Body of pancreas (tissue), 4 donors: ENCODE results near the gene LEMD2. TPM values are rescaled to one million over a fixed set of nuclear protein-coding genes. Genes with fewer than 3 reads are reported as not detected.

Experiments
- ATAC-seq: fragments of 150-250 bp; one replicate; pipeline ENCODE4 v1.9.1; 2016
- DNase-seq, 4 donors: peaks; one replicate each; pipeline ENCODE4 v3.0.0-alpha.2; 2019
- H3K27ac ChIP-seq, 4 donors: fragments of 200-600 bp; sonication (generic); 1 replicate in 3 of 4; 2 replicates in 1 of 4; pipeline versions ENCODE4 v1.5.1 to v1.6.1; 2016 to 2019; ENCODE audit warnings: mild to moderate bottlenecking in 1 of 4, mixed read lengths in 1 of 4, moderate library complexity in 1 of 4
- H3K27me3 ChIP-seq, 2 donors: fragments of 200-600 bp; sonication (generic); one replicate each; pipeline ENCODE4 v1.6.0; 2016; ENCODE audit warnings: mild to moderate bottlenecking in 1 of 2
- H3K36me3 ChIP-seq, 2 donors: fragments of 200-600 bp; sonication (generic); replicated peaks in 1 of 2; 2 replicates each; pipeline ENCODE4 v1.5.1; 2016; ENCODE audit warnings: low read depth in 2 of 2; ENCODE audit not compliant: insufficient read depth in 1 of 2
- H3K4me1 ChIP-seq: fragments of 200-600 bp; sonication (generic); one replicate; pipeline ENCODE4 v1.6.0; 2016
- H3K4me3 ChIP-seq, 2 donors: fragments of 200-600 bp; sonication (generic); 1 replicate in 1 of 2; 2 replicates in 1 of 2; pipeline ENCODE4 v1.5.1; 2016 to 2019
- H3K9me3 ChIP-seq, 3 donors: fragments of 200-600 bp; sonication (generic); 1 replicate in 2 of 3; 2 replicates in 1 of 3; pipeline ENCODE4 v1.5.1; 2016
- POLR2A ChIP-seq, 3 donors: fragments of 450-650 bp; IDR thresholded peaks; one replicate each; pipeline ENCODE4 v1.6.1; 2016; ENCODE audit warnings: antibody characterized with exemption in 3 of 3, mild to moderate bottlenecking in 2 of 3
- WGBS, 2 donors: methylation state at CpG; one replicate each; pipeline ENCODE4 v1.1.5; 2017; 5-methylcytosine and 5-hydroxymethylcytosine counted together
- intact Hi-C: fragments of 100-400 bp; cut with DNase I; formaldehyde crosslinking; loops from one replicate; pipeline ENCODE4 v1.15.1; 2023
- total RNA-seq, 2 donors: library from RNA; depleted of rRNA; stranded (reverse); fragments of >200 nt; gene quantifications; one replicate each; pipeline ENCODE4 v1.1.0, GENCODE V29; 2016
- TF ChIP-seq, protein P1 (sequence below), 7 experiments: fragments of 450-650 bp in 4 of 7; fragments of 200-600 bp in 3 of 7; sonication (generic) in 3 of 7; IDR thresholded peaks; one replicate each; pipeline ENCODE4 v1.5.1; 2016 to 2019; ENCODE audit warnings: antibody characterized with exemption in 7 of 7

LEMD2 gene
- 10 to 100 TPM; 32.7 to 48.8 TPM for total RNA-seq

DNA sequence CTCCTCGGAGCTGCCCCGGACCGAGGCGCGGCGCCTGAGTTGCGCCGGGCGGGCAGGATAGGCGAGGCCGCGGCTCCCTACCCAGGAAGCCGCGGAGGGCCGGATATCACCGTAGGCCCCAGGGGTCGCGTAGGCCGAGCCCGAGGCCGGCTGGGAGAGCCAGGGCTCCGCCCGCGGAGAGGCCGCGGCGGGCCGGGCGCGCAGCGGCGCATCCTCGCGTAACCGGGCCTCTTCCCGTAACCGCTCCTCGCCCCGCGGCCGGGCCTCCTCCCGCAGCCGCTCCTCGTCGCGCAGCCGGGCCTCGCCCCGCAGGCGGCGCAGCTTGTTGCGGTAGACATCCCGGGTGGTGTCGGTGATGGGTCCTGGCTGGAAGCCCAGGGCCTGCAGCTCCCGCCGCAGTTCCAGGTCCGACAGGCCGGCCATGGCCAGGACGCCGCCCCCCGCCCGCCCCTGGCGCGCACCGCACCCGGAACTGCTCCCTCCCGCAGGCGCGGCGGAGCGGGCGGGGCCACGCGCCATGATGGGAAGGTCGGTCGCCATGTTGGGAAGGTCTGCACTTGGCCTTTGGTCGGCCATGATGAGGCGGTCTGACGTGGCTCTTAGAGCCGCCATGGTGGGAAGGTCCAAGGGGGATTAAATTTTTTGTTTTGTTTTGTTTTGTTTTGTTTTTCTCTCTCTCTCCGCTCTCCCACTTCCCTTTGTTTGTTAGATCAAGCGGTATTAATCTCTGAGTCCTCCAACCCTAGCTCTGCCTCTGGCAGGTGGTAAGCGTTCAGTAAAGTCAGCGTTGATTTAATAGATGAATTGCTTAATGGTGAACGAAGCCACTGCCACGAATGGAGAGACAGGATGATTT lies at the start of gene LEMD2:
Gene LEMD2, minus strand, starts transcription at position 437 of the 856 bp plus-strand sequence. Its CDS starts 14 bp downstream, at position 423.
- intact Hi-C loops, result no loop called here
- WGBS, 2 donors, result 4 to 10% methylated on average over 28 to 59 of the region's 86 CpGs
- Histone ChIP-seq H3K36me3 (peaks cover 2 to 5% of the 10 kb centered on the region in 2 donors), H3K9me3 (no peaks in the 10 kb centered on the region), H3K4me1 (peaks cover 38% of the 10 kb centered on the region), H3K4me3 (peak within 1 kb of the TSS; percentile 60 to 83), H3K27me3 (no peaks in the 10 kb centered on the region), H3K27ac (peak within 1 kb of the TSS; percentile 86 to 94 (median 90))
- peak; percentile 97 for ATAC-seq
- TF ChIP-seq POLR2A (IDR thresholded peaks at IDR 0.05), result peak; percentile 73 to 83 (median 79)
- TF ChIP-seq, protein P1, sequence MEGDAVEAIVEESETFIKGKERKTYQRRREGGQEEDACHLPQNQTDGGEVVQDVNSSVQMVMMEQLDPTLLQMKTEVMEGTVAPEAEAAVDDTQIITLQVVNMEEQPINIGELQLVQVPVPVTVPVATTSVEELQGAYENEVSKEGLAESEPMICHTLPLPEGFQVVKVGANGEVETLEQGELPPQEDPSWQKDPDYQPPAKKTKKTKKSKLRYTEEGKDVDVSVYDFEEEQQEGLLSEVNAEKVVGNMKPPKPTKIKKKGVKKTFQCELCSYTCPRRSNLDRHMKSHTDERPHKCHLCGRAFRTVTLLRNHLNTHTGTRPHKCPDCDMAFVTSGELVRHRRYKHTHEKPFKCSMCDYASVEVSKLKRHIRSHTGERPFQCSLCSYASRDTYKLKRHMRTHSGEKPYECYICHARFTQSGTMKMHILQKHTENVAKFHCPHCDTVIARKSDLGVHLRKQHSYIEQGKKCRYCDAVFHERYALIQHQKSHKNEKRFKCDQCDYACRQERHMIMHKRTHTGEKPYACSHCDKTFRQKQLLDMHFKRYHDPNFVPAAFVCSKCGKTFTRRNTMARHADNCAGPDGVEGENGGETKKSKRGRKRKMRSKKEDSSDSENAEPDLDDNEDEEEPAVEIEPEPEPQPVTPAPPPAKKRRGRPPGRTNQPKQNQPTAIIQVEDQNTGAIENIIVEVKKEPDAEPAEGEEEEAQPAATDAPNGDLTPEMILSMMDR (IDR thresholded peaks at IDR 0.05), result peak in 2 of 7 experiments; percentile 0 to 16
- peak; percentile 93 to 95 (median 94) for DNase-seq

DNA sequence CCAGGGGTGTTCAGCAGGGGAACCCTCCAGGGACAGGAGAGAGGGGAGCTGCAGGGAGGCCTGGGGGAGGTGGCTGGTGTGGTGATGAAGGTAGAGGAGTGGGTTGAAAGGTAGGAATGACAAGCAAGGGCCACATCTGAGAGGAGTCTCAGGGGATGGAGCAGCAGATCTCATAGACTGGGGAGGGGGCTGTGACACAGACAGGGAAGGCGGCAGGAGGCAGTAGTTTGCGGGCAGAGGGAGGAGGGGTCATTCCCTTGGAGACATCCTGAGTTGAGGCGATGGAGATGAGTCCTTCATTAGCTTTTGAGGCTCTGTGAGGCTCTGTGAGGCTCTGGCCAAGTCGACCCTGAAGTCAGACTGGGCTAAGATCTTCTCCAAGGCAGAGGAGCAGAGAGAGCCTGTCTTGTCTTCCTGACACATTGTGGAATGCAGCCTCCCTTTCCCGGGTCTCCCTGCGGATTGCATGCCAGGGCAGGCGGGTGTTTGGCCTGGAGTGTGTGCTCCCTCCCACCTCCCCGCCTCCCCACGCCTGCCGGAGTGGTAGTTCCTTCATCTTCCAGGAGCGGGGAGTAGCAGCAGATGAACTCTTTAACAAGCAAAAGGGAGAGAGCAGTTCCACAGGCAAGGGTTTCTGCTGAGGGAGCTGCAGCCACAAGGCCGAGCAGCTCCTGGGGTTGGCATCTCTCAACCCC lies 49.2 kb upstream of the LEMD2 start:
- H3K27me3 ChIP-seq, result no peaks in the 10 kb centered on the region
- TF ChIP-seq POLR2A (IDR thresholded peaks at IDR 0.05), result no peak
- TF ChIP-seq, protein P1 (IDR thresholded peaks at IDR 0.05), result no peak
- intact Hi-C loops, result no loop called here
- H3K4me1 ChIP-seq, result peaks cover 10% of the 10 kb centered on the region
- no peaks in the 10 kb centered on the region for H3K36me3 ChIP-seq
- no peak for ATAC-seq
- DNase-seq, result no peak
- no peak overlapping the region for H3K4me3 ChIP-seq
- WGBS, 2 donors, result 42 to 46% methylated on average over 11 to 12 of the region's 12 CpGs
- H3K27ac ChIP-seq, result no peak overlapping the region
- H3K9me3 ChIP-seq, result no peaks in the 10 kb centered on the region

DNA sequence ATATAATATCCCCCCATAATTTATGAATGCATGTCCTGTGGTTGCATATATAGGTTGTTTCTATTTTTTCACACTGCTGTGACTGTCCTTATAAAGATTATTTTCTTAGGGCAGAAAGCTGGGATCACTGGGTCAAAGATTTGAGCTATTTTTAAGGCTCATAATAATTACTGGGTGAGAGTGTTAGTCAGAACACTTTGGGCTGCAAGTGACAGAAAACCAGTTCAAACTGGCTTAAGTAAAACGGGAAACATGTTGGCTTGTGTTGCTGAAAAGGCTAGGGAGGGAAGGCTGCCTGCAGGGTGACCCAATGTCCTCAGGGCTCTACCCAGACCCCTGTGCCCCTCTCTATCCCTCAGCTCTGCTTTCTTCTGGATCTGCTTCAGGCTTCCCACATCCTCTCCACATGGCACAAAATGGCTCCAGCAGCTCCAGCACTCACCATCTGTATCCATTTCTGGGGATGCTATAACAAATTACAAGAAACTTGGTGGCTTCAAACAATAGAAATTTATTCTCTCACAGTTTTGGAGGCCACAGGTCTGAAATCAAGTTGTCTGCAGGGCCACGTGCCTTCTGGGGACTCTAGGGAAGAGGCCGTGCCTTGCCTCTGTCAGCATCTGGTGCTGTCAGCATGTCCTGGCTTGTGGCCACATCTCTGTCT lies 48.0 kb upstream of the LEMD2 start:
- TF ChIP-seq, protein P1 (IDR thresholded peaks at IDR 0.05), result no peak
- no peak for TF ChIP-seq POLR2A (IDR thresholded peaks at IDR 0.05)
- Histone ChIP-seq H3K36me3 (no peaks in the 10 kb centered on the region), H3K4me1 (peaks cover 10% of the 10 kb centered on the region), H3K27ac (no peak overlapping the region), H3K27me3 (no peaks in the 10 kb centered on the region), H3K9me3 (no peaks in the 10 kb centered on the region), H3K4me3 (no peak overlapping the region)
- 76 to 78% methylated on average over 3 of the region's 3 CpGs for WGBS, 2 donors
- intact Hi-C loops, result no loop called here
- ATAC-seq (no peak), DNase-seq (no peak)

DNA sequence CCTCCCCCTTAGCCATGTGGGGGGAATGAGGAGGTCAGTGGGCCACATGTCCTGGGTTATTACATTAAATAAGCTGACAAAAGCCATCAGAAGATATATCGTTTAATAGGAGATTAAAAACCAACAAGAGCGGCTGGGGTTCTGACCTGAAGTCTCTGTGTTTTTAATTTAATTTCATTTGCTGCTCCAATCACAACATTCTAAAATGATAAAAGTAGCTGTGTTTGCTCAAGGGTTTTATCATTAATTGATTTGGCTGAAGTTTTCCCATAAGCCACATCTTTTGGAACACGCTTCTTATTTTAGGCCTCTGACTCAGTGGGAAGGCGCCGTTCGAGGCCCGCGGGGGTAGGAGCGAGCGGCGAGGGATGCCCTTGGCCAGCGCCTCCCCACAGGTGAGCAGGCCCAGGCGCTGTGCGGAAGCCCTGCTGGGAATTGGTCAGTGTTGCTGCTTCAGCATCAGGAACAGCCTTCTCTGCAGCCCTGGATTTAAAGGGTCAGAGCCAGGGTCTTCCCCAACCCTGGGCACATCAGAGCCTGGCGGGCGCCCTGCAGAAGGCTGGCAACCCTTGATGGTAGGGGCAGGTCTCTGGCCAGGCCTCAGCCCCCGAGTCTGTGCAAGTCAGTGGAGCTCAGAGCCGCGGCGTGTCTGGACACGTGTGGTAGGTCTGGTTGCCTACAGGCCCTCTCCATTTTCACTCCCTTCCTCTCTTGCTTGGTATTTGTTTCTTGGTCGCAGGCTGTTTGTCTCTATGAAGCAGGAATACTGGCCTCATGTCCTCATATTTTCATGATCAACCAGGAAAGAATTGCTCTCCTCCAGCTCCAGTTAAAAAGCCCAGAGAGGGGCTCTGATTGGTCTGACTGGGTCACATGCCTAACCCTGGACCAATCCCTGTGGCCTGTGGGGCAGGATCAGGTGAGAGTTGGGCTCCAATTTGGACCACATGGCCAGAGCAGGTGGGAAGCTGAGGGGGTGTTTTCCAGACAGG lies 45.8 kb upstream of the LEMD2 start:
- ATAC-seq, result no peak
- no peak for DNase-seq
- Histone ChIP-seq H3K9me3 (no peaks in the 10 kb centered on the region), H3K4me3 (no peak overlapping the region), H3K4me1 (no peaks in the 10 kb centered on the region), H3K36me3 (no peaks in the 10 kb centered on the region), H3K27ac (no peak overlapping the region), H3K27me3 (no peaks in the 10 kb centered on the region)
- intact Hi-C loops, result no loop called here
- TF ChIP-seq, protein P1 (IDR thresholded peaks at IDR 0.05), result no peak
- no peak for TF ChIP-seq POLR2A (IDR thresholded peaks at IDR 0.05)
- WGBS, 2 donors, result 79 to 88% methylated on average over 20 to 22 of the region's 22 CpGs
